ENCODE data around the gene ZNF217.

- TF ChIP-seq POLR2AphosphoS5 (IDR thresholded peaks at IDR 0.05; ENCODE audit: borderline replicate concordance, low read depth, low read length) (no peak), EZH2 (IDR thresholded peaks at IDR 0.05) (no peak)
Measured at GRCh38 chr20:53581444-53582250, 12.0 kb downstream of the ZNF217 start.

Measured in SK-N-MC (cell line).